Psoas muscle (tissue), 8 donors: ENCODE data around the gene AVPI1. TPM values are rescaled to one million over a fixed set of nuclear protein-coding genes. Genes with fewer than 3 reads are reported as not detected.
A peak's percentile ranks its signal among the peaks of the same experiment; 100 is the strongest.

Source experiments
- ATAC-seq, 4 donors: fragments of 200-7000 bp; cut with Tn5 transposase; one replicate each; pipeline ENCODE4 v1.9.1; 2020; ENCODE audit warnings: moderate library complexity in 3 of 4, mild to moderate bottlenecking in 2 of 4
- DNase-seq, 2 donors: peaks; one replicate each; pipeline ENCODE4 v3.0.0-alpha.2; 2020
- H3K27ac ChIP-seq: fragments of 200-600 bp; one replicate; pipeline ENCODE4 v1.8.0; 2022
- H3K27me3 ChIP-seq, 3 donors: fragments of 200-600 bp in 1 of 3; one replicate each; pipeline versions ENCODE4 v1.6.1 to v1.8.0; 2013 to 2022; ENCODE audit warnings: low read length in 2 of 3, mild to moderate bottlenecking in 2 of 3, moderate library complexity in 1 of 3; ENCODE audit not compliant: insufficient read depth in 3 of 3
- H3K36me3 ChIP-seq, 2 donors: fragments of 200-600 bp in 1 of 2; one replicate each; pipeline versions ENCODE4 v1.6.1 to v1.8.0; 2013 to 2022; ENCODE audit warnings: low read depth in 1 of 2, mild to moderate bottlenecking in 1 of 2, moderate library complexity in 1 of 2; ENCODE audit not compliant: insufficient read depth in 1 of 2
- H3K4me1 ChIP-seq: fragments of 200-600 bp; one replicate; pipeline ENCODE4 v1.8.0; 2022
- H3K4me3 ChIP-seq: fragments of 200-600 bp; one replicate; pipeline ENCODE4 v1.8.0; 2022; ENCODE audit warnings: mild to moderate bottlenecking
- H3K9me3 ChIP-seq: fragments of 200-600 bp; one replicate; pipeline ENCODE4 v1.8.0; 2022
- WGBS, 3 donors: extraction: QIAGEN DNeasy Blood & Tissue Kit; methylation state at CpG; one replicate each; pipeline versions ENCODE4 v1.1.6 to v1.1.7; 2013; 5-methylcytosine and 5-hydroxymethylcytosine counted together
- intact Hi-C, 2 donors: fragments of 100-400 bp; cut with DNase I; formaldehyde crosslinking; loops; one replicate each; pipeline versions ENCODE4 v1.11.0 to v1.14.2; 2022
- polyA plus RNA-seq, 3 donors: library from polyadenylated mRNA; stranded (reverse); fragments of 200-250 nt; gene quantifications; one replicate each; pipeline ENCODE4 v1.2.3, GENCODE V29; 2013
- total RNA-seq, 4 donors: library from RNA; stranded (reverse); fragmentation: NEBNext Ultra II Directional in 2 of 4; extraction: Animal tissue kit (Norgen Biotek cat#: 25700) in 2 of 4; gene quantifications; one replicate each; pipeline versions ENCODE4 v1.2.1 to v1.2.4, GENCODE V29; 2021 to 2023
- TF ChIP-seq, protein P1 (sequence below): fragments of 200-600 bp; IDR thresholded peaks from one replicate; pipeline ENCODE4 v1.8.0; 2022; ENCODE audit warnings: antibody characterized with exemption
- donor health status: healthy with polysubstance abuse.
- donor health status: DM: no; HTN: no; CAD: no; lungs with moderate emphysema.
- donor health status: Bipolar disorder and iron deficiency.
- donor health status: healthy.
- donor health status: DM: yes; HTN: yes; CAD: no.
- donor health status: DM: no; HTN: no; CAD: no.
- donor health status: DM: no; HTN: no; CAD: no.
- donor health status: DM: yes; HTN: yes; CAD: no.

The AVPI1 gene
- total and polyA plus RNA-seq, 7 donors = 3.6 to 56.9 (median 5.6) TPM

DNA sequence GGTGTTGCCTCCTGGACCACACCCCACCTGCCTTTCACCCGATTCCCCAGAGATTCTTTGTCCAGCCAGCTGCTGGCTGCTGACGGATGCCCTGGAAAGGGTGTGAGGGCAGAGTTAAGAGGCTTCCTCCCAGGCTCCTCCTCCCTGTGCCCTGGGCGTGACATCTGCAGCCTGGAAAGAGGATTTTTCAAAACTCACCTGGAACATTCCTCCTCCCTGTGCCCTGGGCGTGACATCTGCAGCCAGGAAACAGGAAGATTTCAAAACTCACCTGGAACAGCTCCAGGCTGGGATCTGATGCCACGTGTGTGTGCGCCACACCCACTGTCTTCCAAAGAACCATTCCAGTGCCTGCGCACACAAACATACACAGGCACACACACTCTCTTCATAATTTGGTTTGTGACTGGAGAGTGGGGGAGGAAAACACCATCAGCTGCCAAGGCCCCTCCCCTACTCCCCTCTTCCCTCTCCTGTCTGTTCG is 31.7 kb upstream of the AVPI1 start:
- TF ChIP-seq, protein P1, sequence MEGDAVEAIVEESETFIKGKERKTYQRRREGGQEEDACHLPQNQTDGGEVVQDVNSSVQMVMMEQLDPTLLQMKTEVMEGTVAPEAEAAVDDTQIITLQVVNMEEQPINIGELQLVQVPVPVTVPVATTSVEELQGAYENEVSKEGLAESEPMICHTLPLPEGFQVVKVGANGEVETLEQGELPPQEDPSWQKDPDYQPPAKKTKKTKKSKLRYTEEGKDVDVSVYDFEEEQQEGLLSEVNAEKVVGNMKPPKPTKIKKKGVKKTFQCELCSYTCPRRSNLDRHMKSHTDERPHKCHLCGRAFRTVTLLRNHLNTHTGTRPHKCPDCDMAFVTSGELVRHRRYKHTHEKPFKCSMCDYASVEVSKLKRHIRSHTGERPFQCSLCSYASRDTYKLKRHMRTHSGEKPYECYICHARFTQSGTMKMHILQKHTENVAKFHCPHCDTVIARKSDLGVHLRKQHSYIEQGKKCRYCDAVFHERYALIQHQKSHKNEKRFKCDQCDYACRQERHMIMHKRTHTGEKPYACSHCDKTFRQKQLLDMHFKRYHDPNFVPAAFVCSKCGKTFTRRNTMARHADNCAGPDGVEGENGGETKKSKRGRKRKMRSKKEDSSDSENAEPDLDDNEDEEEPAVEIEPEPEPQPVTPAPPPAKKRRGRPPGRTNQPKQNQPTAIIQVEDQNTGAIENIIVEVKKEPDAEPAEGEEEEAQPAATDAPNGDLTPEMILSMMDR = no peak
- intact Hi-C loops = no loop called here
- WGBS, 3 donors = 31 to 44% (median 33%) methylated on average over 8 of the region's 8 CpGs
- peak in 1 of 2 donors; percentile 49 for DNase-seq
- Histone ChIP-seq H3K9me3 (no peaks in the 10 kb centered on the region), H3K4me3 (no peak overlapping the region), H3K4me1 (peaks cover 8% of the 10 kb centered on the region), H3K27ac (no peak overlapping the region), H3K36me3 (no peaks in the 10 kb centered on the region), H3K27me3 (peaks cover 0 to 18% (median 0%) of the 10 kb centered on the region in 3 donors)
- ATAC-seq = peak in 3 of 4 donors; percentile 9 to 60 (median 18)

DNA sequence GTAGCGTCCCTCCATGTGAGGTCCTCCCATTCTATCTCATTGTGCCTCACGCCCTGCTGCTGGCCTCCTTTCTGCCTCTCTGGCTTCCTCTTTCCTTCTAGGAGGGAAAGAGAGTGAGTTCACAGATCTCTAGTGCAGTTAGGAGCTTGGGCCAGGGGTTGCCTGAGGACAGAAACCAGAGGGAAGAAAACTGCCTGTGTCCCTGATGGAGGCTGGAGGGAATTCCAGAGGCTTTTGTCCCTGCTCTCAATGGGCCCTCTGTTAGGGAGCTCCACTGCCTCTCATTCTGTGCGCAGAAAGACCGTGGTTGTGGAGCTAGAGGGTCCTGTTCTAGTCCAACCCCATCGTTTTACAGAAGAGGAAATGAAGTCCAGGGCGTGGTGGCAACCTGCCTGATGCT is 31.1 kb upstream of the AVPI1 start:
- H3K27me3 ChIP-seq = peaks cover 0 to 18% (median 0%) of the 10 kb centered on the region in 3 donors
- no peak overlapping the region for H3K27ac ChIP-seq
- H3K36me3 ChIP-seq = no peaks in the 10 kb centered on the region
- no peak for ATAC-seq
- no peak for DNase-seq
- whole genome bisulfite sequencing, 3 donors = 43 to 60% (median 49%) methylated on average over 6 of the region's 6 CpGs
- TF ChIP-seq, protein P1 = no peak
- H3K4me3 ChIP-seq = no peak overlapping the region
- peaks cover 8% of the 10 kb centered on the region for H3K4me1 ChIP-seq
- intact Hi-C loops = no loop called here
- H3K9me3 ChIP-seq = no peaks in the 10 kb centered on the region

GRCh38 chr10:97717627-97718026 is 30.6 kb upstream of the AVPI1 start:
- Histone ChIP-seq H3K27ac (no peak overlapping the region), H3K4me1 (peaks cover 8% of the 10 kb centered on the region), H3K27me3 (peaks cover 0 to 18% (median 0%) of the 10 kb centered on the region in 3 donors), H3K36me3 (no peaks in the 10 kb centered on the region), H3K9me3 (no peaks in the 10 kb centered on the region), H3K4me3 (no peak overlapping the region)
- TF ChIP-seq, protein P1 = no peak
- no peak for DNase-seq
- ATAC-seq = no peak
- WGBS, 3 donors = 90 to 96% (median 95%) methylated on average over 7 of the region's 7 CpGs
- intact Hi-C loops = no loop called here

- ATAC-seq (no peak), DNase-seq (no peak)
- Histone ChIP-seq H3K27ac (peak overlapping the region; percentile 82), H3K9me3 (no peaks in the 10 kb centered on the region), H3K4me1 (peaks cover 8% of the 10 kb centered on the region), H3K27me3 (peaks cover 0 to 18% (median 0%) of the 10 kb centered on the region in 3 donors), H3K36me3 (no peaks in the 10 kb centered on the region), H3K4me3 (peak overlapping the region; percentile 76)
- TF ChIP-seq, protein P1 = no peak
- WGBS, 3 donors = 73 to 79% (median 78%) methylated on average over 8 of the region's 8 CpGs
- intact Hi-C loops = no loop called here
These were observed 28.3 kb upstream of the AVPI1 start for GRCh38 chr10:97715259-97715874.
